Right lobe of liver (tissue), 6 donors: ENCODE measurements around the gene RALY. TPM values are rescaled to one million over a fixed set of nuclear protein-coding genes. Genes with fewer than 3 reads are reported as not detected.
A peak's percentile ranks its signal among the peaks of the same experiment; 100 is the strongest.

Experiments used
- ATAC-seq, 4 donors: fragments of 200-7000 bp; cut with Tn5 transposase; one replicate each; pipeline ENCODE4 v1.9.1; 2020; ENCODE audit warnings: mild to moderate bottlenecking in 4 of 4, moderate library complexity in 4 of 4
- DNase-seq, 3 donors: peaks; one replicate each; pipeline ENCODE4 v3.0.0-alpha.2; 2020
- H3K27ac ChIP-seq, 3 donors: fragments of 200-600 bp; one replicate each; pipeline ENCODE4 v1.8.0; 2022
- H3K27me3 ChIP-seq, 2 donors: fragments of 200-600 bp; one replicate each; pipeline ENCODE4 v1.8.0; 2022
- H3K36me3 ChIP-seq, 4 donors: fragments of 200-600 bp; sonication (generic) in 1 of 4; one replicate each; pipeline versions ENCODE4 v1.5.1 to v1.8.0; 2017 to 2022; ENCODE audit warnings: control low read depth in 1 of 4
- H3K4me1 ChIP-seq, 4 donors: fragments of 200-600 bp; sonication (generic) in 1 of 4; one replicate each; pipeline versions ENCODE4 v1.5.1 to v1.8.0; 2017 to 2022; ENCODE audit warnings: control low read depth in 1 of 4
- H3K4me3 ChIP-seq, 3 donors: fragments of 200-600 bp; one replicate each; pipeline ENCODE4 v1.8.0; 2022
- H3K9me3 ChIP-seq, 4 donors: fragments of 200-600 bp; sonication (generic) in 1 of 4; one replicate each; pipeline versions ENCODE4 v1.5.1 to v1.8.0; 2017 to 2022; ENCODE audit warnings: control low read depth in 1 of 4
- CTCF ChIP-seq, 4 donors: fragments of 200-600 bp in 3 of 4; fragments of 450-650 bp in 1 of 4; IDR thresholded peaks; one replicate each; pipeline versions ENCODE4 v1.5.1 to v1.8.0; 2016 to 2022; ENCODE audit warnings: antibody characterized with exemption in 4 of 4, mild to moderate bottlenecking in 2 of 4
- POLR2A ChIP-seq: fragments of 450-650 bp; IDR thresholded peaks from one replicate; pipeline ENCODE4 v1.6.1; 2017; ENCODE audit warnings: antibody characterized with exemption, mild to moderate bottlenecking
- WGBS: methylation state at CpG from one replicate; pipeline ENCODE4 v1.1.6; 2018; ENCODE audit warnings: low coverage, low lambda C conversion rate; ENCODE audit not compliant: insufficient coverage; ENCODE audit errors: missing lambda C conversion rate; 5-methylcytosine and 5-hydroxymethylcytosine counted together
- intact Hi-C, 2 donors: fragments of 100-400 bp; cut with DNase I; formaldehyde crosslinking; loops; one replicate each; pipeline versions ENCODE4 v1.11.2 to v1.14.1; 2022
- total RNA-seq, 6 experiments: library from RNA; depleted of rRNA in 2 of 6; stranded (reverse); fragments of >200 nt in 2 of 6; fragmentation: NEBNext Ultra II Directional in 3 of 6; extraction: Animal tissue kit (Norgen Biotek cat#: 25700) in 3 of 6; gene quantifications; one replicate each; pipeline versions ENCODE4 v1.1.0 to v1.2.4, GENCODE V29; 2016 to 2023
- donor health status: DM: no; HTN: yes; CAD: no.
- donor health status: DM: no; HTN: no; CAD: no.
- donor health status: DM: no; HTN: no; CAD: no.
- donor health status: DM: no; HTN: yes; CAD: no.
- donor health status: DM: no; HTN: yes; CAD: no.

The RALY gene
- total RNA-seq, 6 experiments from 2014 or later = 24.8 to 42.1 (median 33.4) TPM

GRCh38 chr20:34066476-34067090 is 72.9 kb downstream of the RALY start:
- 100% methylated on average over 3 of the region's 3 CpGs for WGBS
- DNase-seq = no peak

GRCh38 chr20:34068001-34068400 is 74.3 kb downstream of the RALY start:
- Histone ChIP-seq H3K27me3 (no peaks in the 10 kb centered on the region), H3K27ac (no peak overlapping the region), H3K9me3 (no peaks in the 10 kb centered on the region), H3K4me1 (peaks cover 0 to 10% (median 2%) of the 10 kb centered on the region in 4 donors), H3K36me3 (peaks cover 0 to 8% (median 4%) of the 10 kb centered on the region in 4 donors), H3K4me3 (no peak overlapping the region)
- no peak for TF ChIP-seq CTCF (IDR thresholded peaks at IDR 0.05)
- TF ChIP-seq POLR2A = no peak
- DNase-seq (no peak), ATAC-seq (no peak)
- intact Hi-C loops = loop anchor here in 1 of 2 donors (5.0 kb wide), 1 partner anchor 131 kb away; no protein-coding TSS in a partner anchor
- WGBS = 100% methylated on average over 1 of the region's 1 CpG

More at GRCh38 chr20:34066476-34067090, 72.9 kb downstream of the RALY start:
- intact Hi-C loops = loop anchor here in 1 of 2 donors (5.0 kb wide), 1 partner anchor 129 kb away; no protein-coding TSS in a partner anchor
- TF ChIP-seq CTCF (IDR thresholded peaks at IDR 0.05) = no peak
- no peak for TF ChIP-seq POLR2A
- no peaks in the 10 kb centered on the region for H3K9me3 ChIP-seq
- H3K4me1 ChIP-seq = peaks cover 0 to 10% (median 2%) of the 10 kb centered on the region in 4 donors
- ATAC-seq = no peak
- no peaks in the 10 kb centered on the region for H3K36me3 ChIP-seq
- no peaks in the 10 kb centered on the region for H3K27me3 ChIP-seq
- no peak overlapping the region for H3K27ac ChIP-seq
- H3K4me3 ChIP-seq = no peak overlapping the region

GRCh38 chr20:34069341-34070078 is 75.8 kb downstream of the RALY start:
- H3K36me3 ChIP-seq = peaks cover 0 to 16% (median 4%) of the 10 kb centered on the region in 4 donors
- no peak overlapping the region for H3K4me3 ChIP-seq
- peak; percentile 53 to 70 (median 63) for DNase-seq
- peaks cover 0 to 10% (median 2%) of the 10 kb centered on the region in 4 donors for H3K4me1 ChIP-seq
- no peak overlapping the region for H3K27ac ChIP-seq
- H3K27me3 ChIP-seq = no peaks in the 10 kb centered on the region
- intact Hi-C loops = loop anchor here (5.0 to 10.0 kb wide), 3 partner anchors 55 to 155 kb away; no protein-coding TSS in a partner anchor
- WGBS = 29% methylated on average over 6 of the region's 7 CpGs
- TF ChIP-seq POLR2A (no peak), CTCF (IDR thresholded peaks at IDR 0.05) (peak; percentile 89 to 93 (median 89))
- ATAC-seq = peak; percentile 86 to 94 (median 90)
- H3K9me3 ChIP-seq = no peaks in the 10 kb centered on the region

- ATAC-seq (no peak), DNase-seq (no peak)
- WGBS = 78% methylated on average over 3 of the region's 3 CpGs
- no peaks in the 10 kb centered on the region for H3K27me3 ChIP-seq
- no peaks in the 10 kb centered on the region for H3K9me3 ChIP-seq
- peaks cover 0 to 10% (median 2%) of the 10 kb centered on the region in 4 donors for H3K4me1 ChIP-seq
- TF ChIP-seq CTCF (IDR thresholded peaks at IDR 0.05) (no peak), POLR2A (no peak)
- H3K27ac ChIP-seq = no peak overlapping the region
- intact Hi-C loops = loop anchor here in 1 of 2 donors (10.0 kb wide), 2 partner anchors 55 to 155 kb away; no protein-coding TSS in a partner anchor
- H3K4me3 ChIP-seq = no peak overlapping the region
- peaks cover 0 to 16% (median 4%) of the 10 kb centered on the region in 4 donors for H3K36me3 ChIP-seq
Measured at GRCh38 chr20:34070079-34070439, 76.3 kb downstream of the RALY start.
